ENCODE results near the gene ERAS. TPM values are rescaled to one million over a fixed set of nuclear protein-coding genes. Genes with fewer than 3 reads are reported as not detected.

ERAS gene
- polyA plus RNA-seq, 1 of the 3 experiments (the other 2 are of a cell fraction) = 0.03 TPM

- no peak for TF ChIP-seq NFIC (IDR thresholded peaks at IDR 0.05; ENCODE audit: borderline replicate concordance)
- no peak for TF ChIP-seq USF2 (IDR thresholded peaks at IDR 0.05; ENCODE audit: borderline replicate concordance, low read depth, low read length)
These were observed 49.4 kb upstream of the ERAS start (continued) for GRCh38 chrX:48776818-48777439.

- WGBS (ENCODE audit: low lambda C conversion rate) = 47% methylated on average over 7 of the region's 7 CpGs
These were observed 46.9 kb upstream of the ERAS start for GRCh38 chrX:48779399-48779798.

More at GRCh38 chrX:48779399-48779798, 46.9 kb upstream of the ERAS start:
- POLR2A ChIA-PET = no interaction called here
- Histone ChIP-seq H3K27me3 (ENCODE audit: insufficient read depth) (peaks cover 10% of the 10 kb centered on the region; the same call in 1 of the 2 replicates), H3F3A (replicated peaks; ENCODE audit: insufficient read depth) (no peaks in the 10 kb centered on the region), H3K4me3 (ENCODE audit: low read depth in 2 of 2, low read length in 1 of 2) (no peak overlapping the region), H3K79me2 (ENCODE audit: insufficient read depth) (no peaks in the 10 kb centered on the region), H3K4me1 (ENCODE audit: control insufficient read depth in 1 of 2, insufficient read depth in 2 of 2, low read depth in 1 of 2, low read length in 1 of 2) (no peaks in the 10 kb centered on the region), H3K36me3 (replicated peaks in 1 of 2; ENCODE audit: control insufficient read depth in 1 of 2, insufficient read depth in 2 of 2, low read length in 1 of 2) (no peaks in the 10 kb centered on the region), H3K4me2 (no peak overlapping the region), H3K9ac (no peak overlapping the region), H3K9me3 (no peaks in the 10 kb centered on the region), H2AFZ (ENCODE audit: low read depth) (no peak overlapping the region), H4K20me1 (ENCODE audit: insufficient read depth) (no peaks in the 10 kb centered on the region), H3K27ac (ENCODE audit: low read depth in 2 of 2, low read length in 1 of 2) (no peak overlapping the region), H3K9me2 (no peaks in the 10 kb centered on the region)
- CTCF ChIA-PET = no interaction called here
- DNase-seq = no peak
- TF ChIP-seq ZBTB33 (IDR thresholded peaks at IDR 0.05; ENCODE audit: borderline replicate concordance, low read depth) (no peak), PBX3 (IDR thresholded peaks at IDR 0.05) (no peak), RXRA (IDR thresholded peaks at IDR 0.05; ENCODE audit: borderline replicate concordance, low read depth) (no peak), MXI1 (IDR thresholded peaks at IDR 0.05; ENCODE audit: low read depth, low read length) (no peak), RFX5 (IDR thresholded peaks at IDR 0.05; ENCODE audit: low read length) (no peak), SMC3 (IDR thresholded peaks at IDR 0.05; ENCODE audit: low read depth, low read length) (no peak), MAX (IDR thresholded peaks at IDR 0.05; ENCODE audit: low read depth) (no peak), USF1 (IDR thresholded peaks at IDR 0.05; ENCODE audit: borderline replicate concordance, low read depth) (no peak), GABPA (IDR thresholded peaks at IDR 0.05; ENCODE audit: low read depth) (no peak), REST (IDR thresholded peaks at IDR 0.05; ENCODE audit: low read depth, low read length) (no peak), FOXJ3 (CRISPR knock-in tag; IDR thresholded peaks at IDR 0.05) (no peak)
